ENCODE data around the gene SRGAP3. TPM values are rescaled to one million over a fixed set of nuclear protein-coding genes. Genes with fewer than 3 reads are reported as not detected.

SRGAP3 gene
- total RNA-seq, 4 donors from 2014 or later = 13.7 to 27.7 (median 18.5) TPM

DNA sequence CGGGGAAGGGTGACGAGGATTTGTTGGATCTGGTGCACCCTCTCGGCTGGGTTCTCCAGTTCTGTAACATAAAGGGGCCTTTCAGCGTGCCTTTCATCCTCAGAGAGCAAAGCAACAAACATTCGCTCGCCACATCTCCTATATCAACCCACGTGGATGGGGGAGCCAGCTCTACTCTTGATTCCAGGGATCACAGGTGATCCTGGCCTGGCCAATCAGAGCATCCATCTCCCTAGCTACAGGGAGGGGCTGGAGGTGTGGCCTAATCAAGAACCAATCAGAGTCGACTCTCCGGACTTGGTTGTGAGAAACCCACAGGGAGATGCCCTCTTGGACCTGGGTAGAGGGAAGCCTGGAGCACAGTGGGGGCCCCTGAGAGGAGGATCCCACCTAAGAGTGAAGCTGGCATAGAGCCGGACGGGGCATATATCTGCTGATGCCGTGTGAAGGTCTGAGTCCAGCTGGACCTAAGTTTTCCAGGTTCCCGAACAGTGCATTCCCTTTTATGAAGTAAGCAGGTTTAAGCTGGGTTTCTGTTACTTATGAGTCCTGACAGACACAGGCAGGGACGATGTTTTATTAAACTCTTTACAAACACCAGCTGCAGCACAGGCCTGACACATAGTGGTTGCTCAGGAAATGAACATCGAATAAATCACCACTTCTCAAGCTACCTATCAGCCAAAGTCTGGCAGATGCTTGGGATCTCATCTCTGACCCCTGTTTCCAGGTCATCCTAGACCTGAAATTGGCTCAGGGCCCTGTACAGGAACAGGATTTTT lies 235.5 kb downstream of the SRGAP3 start:
- no peak overlapping the region for H3K4me3 ChIP-seq (ENCODE audit: low read depth, poor library complexity, severe bottlenecking)
- no peak for TF ChIP-seq POLR2A (IDR thresholded peaks at IDR 0.05)
- TF ChIP-seq, protein P1, sequence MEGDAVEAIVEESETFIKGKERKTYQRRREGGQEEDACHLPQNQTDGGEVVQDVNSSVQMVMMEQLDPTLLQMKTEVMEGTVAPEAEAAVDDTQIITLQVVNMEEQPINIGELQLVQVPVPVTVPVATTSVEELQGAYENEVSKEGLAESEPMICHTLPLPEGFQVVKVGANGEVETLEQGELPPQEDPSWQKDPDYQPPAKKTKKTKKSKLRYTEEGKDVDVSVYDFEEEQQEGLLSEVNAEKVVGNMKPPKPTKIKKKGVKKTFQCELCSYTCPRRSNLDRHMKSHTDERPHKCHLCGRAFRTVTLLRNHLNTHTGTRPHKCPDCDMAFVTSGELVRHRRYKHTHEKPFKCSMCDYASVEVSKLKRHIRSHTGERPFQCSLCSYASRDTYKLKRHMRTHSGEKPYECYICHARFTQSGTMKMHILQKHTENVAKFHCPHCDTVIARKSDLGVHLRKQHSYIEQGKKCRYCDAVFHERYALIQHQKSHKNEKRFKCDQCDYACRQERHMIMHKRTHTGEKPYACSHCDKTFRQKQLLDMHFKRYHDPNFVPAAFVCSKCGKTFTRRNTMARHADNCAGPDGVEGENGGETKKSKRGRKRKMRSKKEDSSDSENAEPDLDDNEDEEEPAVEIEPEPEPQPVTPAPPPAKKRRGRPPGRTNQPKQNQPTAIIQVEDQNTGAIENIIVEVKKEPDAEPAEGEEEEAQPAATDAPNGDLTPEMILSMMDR (IDR thresholded peaks at IDR 0.05) = no peak
- WGBS, 2 donors = 91% methylated on average over 15 of the region's 15 CpGs
- DNase-seq (ENCODE audit: low spot score in 2 of 2) = peak in 1 of 2 donors; percentile 72
- intact Hi-C loops (cut with DNase I; ENCODE audit: low total_unique reads) = no loop called here

DNA sequence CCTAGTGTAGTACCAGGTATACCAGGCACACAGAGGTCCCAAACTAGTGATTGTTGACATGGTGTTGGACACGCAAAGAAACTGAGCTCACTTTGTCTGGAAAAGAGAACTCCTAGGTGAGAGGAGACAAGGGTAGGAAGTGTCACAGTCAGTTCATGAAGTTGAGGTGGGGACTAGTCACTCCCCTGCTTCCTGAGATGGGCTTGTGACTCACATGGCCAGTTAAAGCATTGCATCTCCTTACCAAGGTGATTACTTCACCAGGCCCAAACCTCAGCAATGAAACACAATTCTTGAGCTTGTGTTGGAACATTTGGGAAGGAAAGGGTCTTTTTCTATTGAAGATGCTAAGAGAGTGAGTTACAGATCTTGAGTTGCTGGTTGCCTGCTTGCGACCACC lies 236.9 kb downstream of the SRGAP3 start:
- TF ChIP-seq, protein P1 (IDR thresholded peaks at IDR 0.05) = no peak
- TF ChIP-seq POLR2A (IDR thresholded peaks at IDR 0.05) = no peak
- no peak for DNase-seq (ENCODE audit: low spot score in 2 of 2)
- WGBS, 2 donors = 96 to 100% methylated on average over 2 of the region's 2 CpGs
- intact Hi-C loops (cut with DNase I; ENCODE audit: low total_unique reads) = no loop called here
- H3K4me3 ChIP-seq (ENCODE audit: low read depth, poor library complexity, severe bottlenecking) = no peak overlapping the region

DNA sequence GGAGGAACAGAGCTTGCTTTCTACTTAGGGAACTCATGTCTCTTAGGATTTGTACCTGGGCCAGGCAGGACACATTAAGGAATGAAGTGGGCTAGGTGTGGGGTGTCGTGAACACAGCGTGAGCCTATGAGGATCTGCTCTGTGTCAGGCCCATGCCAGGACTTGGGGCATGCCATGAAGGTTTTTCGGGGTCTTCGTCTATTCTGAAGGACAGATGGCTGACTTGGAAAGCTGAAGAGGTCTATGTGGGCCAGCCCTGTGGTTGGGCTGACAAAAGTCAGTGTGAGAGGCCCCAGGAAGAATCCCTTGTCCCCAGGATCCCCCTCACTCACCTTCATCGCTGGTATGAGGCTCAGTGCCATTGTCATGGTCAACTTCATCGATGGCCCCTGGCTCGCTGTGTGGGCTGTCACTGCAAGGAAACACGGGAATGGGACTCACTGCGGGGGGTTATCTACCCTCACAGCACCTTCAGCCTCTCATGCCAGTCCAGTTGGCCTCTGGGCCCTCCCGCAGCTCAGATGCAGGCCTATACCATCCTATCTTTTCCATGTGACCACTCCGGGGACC lies 239.4 kb downstream of the SRGAP3 start:
- DNase-seq (ENCODE audit: low spot score in 2 of 2) = no peak
- H3K4me3 ChIP-seq (ENCODE audit: low read depth, poor library complexity, severe bottlenecking) = no peak overlapping the region
- intact Hi-C loops (cut with DNase I; ENCODE audit: low total_unique reads) = no loop called here
- WGBS, 2 donors = 97 to 98% methylated on average over 11 of the region's 11 CpGs
- no peak for TF ChIP-seq POLR2A (IDR thresholded peaks at IDR 0.05)
- TF ChIP-seq, protein P1 (IDR thresholded peaks at IDR 0.05) = no peak

DNA sequence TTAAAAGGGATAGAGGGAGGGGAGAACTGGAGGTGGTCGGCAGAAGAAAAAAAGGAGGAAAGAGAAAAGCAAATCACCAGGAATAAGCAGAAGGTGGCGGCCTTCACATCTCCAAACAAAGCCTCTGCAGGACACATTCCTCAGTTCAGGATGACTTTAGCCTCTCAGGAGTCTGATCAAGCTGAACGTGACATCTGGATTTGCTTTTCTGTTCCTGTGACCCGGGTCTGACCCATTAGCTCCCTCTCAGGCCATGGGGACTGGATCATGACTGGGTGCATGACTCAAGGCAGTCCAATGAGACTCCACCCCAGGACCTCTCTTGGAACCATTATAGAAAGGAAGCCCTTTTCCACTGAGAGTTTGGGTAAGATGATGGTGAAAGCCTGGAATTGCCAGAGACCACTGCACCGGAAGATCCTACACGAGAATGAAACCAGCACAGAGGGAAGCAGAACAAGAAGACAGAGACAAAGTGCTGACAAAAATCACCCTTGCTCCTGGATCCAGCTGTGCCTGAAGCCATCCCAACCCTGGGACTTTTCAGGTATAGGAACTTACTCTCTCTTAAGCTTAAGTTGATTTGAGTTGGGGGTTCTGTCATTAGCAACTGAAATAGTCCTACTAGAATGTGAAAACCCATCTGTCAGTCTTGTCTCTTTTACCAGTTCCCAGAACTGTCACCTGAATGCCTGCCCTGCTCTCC lies 240.7 kb downstream of the SRGAP3 start:
- intact Hi-C loops (cut with DNase I; ENCODE audit: low total_unique reads) = no loop called here
- H3K4me3 ChIP-seq (ENCODE audit: low read depth, poor library complexity, severe bottlenecking) = no peak overlapping the region
- WGBS, 2 donors = 63 to 68% methylated on average over 6 of the region's 6 CpGs
- no peak for DNase-seq (ENCODE audit: low spot score in 2 of 2)
- no peak for TF ChIP-seq POLR2A (IDR thresholded peaks at IDR 0.05)
- TF ChIP-seq, protein P1 (IDR thresholded peaks at IDR 0.05) = no peak

DNA sequence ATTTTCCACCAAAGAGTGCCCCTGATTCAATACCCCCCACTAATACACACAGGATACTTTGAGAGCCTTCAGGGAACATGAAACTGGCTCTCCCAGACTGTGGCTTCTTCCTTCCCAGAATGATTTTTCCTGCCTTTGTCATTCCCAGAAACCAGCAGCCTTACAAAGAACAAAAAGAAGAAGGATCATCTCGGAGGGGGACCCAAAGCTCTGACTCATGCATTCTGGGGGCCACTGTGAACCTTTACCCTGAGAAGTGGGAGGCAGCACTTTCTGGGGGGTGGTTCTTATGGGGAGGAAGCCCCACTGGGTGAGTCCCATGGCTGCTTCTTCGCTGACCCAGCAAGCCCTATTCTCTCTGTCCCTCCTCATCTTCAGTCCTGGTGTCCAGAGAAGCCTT lies 241.5 kb downstream of the SRGAP3 start:
- 71 to 83% methylated on average over 2 of the region's 2 CpGs for WGBS, 2 donors
- DNase-seq (ENCODE audit: low spot score in 2 of 2) = no peak
- intact Hi-C loops (cut with DNase I; ENCODE audit: low total_unique reads) = no loop called here
- TF ChIP-seq POLR2A (IDR thresholded peaks at IDR 0.05) = no peak
- TF ChIP-seq, protein P1 (IDR thresholded peaks at IDR 0.05) = no peak
- H3K4me3 ChIP-seq (ENCODE audit: low read depth, poor library complexity, severe bottlenecking) = no peak overlapping the region

Measured in lower leg skin (tissue), 4 donors.